ENCODE data around the gene HSD11B2. TPM values are rescaled to one million over a fixed set of nuclear protein-coding genes. Genes with fewer than 3 reads are reported as not detected.

HSD11B2 gene
- total and polyA plus RNA-seq, 10 of the 15 experiments (the other 5 are each of a cell fraction or from before 2014, with no cell fraction given): 0.09 to 0.34 (median 0.21) TPM; not detected in 2

DNA sequence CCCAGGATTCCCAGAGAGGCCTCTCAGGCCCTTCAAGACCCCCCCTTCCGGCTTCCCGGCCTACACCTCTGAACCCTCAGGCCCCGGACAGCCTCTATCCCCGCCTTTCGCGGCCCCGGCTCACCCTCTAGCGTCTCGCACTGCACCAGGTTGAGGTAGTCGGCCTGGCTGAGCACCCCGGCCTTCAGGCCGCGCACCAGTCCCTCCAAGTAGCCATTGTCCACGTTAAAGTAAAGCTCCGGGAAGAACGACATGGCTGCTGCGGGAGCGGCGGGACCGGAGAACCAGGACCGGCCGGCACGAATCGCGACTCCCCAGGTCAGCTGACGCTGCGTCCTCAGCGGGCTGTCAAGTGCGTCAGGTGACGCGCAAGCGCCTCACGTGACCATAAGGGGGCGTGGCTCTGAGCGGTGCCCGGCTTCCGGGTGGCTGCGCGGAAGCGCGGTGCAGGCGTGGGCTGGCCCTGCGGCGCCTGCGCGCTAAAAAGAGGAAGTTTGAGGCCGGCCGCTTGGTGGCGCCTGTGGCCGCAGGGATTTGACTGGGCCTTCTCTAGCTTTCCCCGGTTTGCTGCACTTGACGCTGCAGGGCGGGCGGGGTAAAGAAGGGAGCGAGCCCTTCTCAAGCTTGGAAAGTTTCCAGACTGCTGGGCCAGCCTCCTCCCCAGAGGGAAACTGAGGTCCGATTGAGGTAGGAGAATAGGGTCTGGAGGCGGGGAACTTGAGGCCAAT lies 50.1 kb downstream of the HSD11B2 start, which contains the start of gene ATP6V0D1 (continued):
- TF ChIP-seq NFYB (IDR thresholded peaks at IDR 0.05; ENCODE audit: insufficient read depth, low read depth, low read length) (no peak), POLR2A (IDR thresholded peaks at IDR 0.05; ENCODE audit: low read depth, low read length) (peak; percentile 86), POU2F2 (IDR thresholded peaks at IDR 0.05; ENCODE audit: borderline replicate concordance, low read depth, low read length) (peak; percentile 36; the same call in 1 of the 3 replicates), BMI1 (IDR thresholded peaks at IDR 0.05; ENCODE audit: borderline replicate concordance) (no peak), RBBP5 (conservative IDR thresholded peaks at IDR 0.05) (no peak), STAT1 (conservative IDR thresholded peaks at IDR 0.05) (no peak), ATF7 (IDR thresholded peaks at IDR 0.05; ENCODE audit: low read depth) (0 out of 2 replicates have a peak, but pooled peaks have one; percentile 16), ETV6 (conservative IDR thresholded peaks at IDR 0.05 in 1 of 2, IDR thresholded peaks at IDR 0.05 in 1 of 2; ENCODE audit: borderline replicate concordance in 1 of 2, low read depth in 1 of 2) (no peak; a peak in 1 of 4 replicates), LARP7 (IDR thresholded peaks at IDR 0.05) (peak; percentile 42; the same call in 1 of the 2 replicates), NR2C2 (IDR thresholded peaks at IDR 0.05; ENCODE audit: borderline replicate concordance, control insufficient read depth, insufficient read length, low read depth) (no peak), SRF (IDR thresholded peaks at IDR 0.05; ENCODE audit: low read depth in 2 of 2, low read length in 2 of 2) (peak in 1 of 2 experiments; percentile 20; a peak in 1 of 4 replicates), EP300 (IDR thresholded peaks at IDR 0.05; ENCODE audit: borderline replicate concordance in 1 of 2, control insufficient read depth in 1 of 2, low read depth in 2 of 2, low read length in 2 of 2) (0 out of 4 replicates have a peak, but pooled peaks of 1 of the 2 experiments have one; percentile 13)
- TF ChIP-seq, protein P1, sequence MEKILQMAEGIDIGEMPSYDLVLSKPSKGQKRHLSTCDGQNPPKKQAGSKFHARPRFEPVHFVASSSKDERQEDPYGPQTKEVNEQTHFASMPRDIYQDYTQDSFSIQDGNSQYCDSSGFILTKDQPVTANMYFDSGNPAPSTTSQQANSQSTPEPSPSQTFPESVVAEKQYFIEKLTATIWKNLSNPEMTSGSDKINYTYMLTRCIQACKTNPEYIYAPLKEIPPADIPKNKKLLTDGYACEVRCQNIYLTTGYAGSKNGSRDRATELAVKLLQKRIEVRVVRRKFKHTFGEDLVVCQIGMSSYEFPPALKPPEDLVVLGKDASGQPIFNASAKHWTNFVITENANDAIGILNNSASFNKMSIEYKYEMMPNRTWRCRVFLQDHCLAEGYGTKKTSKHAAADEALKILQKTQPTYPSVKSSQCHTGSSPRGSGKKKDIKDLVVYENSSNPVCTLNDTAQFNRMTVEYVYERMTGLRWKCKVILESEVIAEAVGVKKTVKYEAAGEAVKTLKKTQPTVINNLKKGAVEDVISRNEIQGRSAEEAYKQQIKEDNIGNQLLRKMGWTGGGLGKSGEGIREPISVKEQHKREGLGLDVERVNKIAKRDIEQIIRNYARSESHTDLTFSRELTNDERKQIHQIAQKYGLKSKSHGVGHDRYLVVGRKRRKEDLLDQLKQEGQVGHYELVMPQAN (conservative IDR thresholded peaks at IDR 0.05): peak; percentile 99
- TF ChIP-seq, protein P2, sequence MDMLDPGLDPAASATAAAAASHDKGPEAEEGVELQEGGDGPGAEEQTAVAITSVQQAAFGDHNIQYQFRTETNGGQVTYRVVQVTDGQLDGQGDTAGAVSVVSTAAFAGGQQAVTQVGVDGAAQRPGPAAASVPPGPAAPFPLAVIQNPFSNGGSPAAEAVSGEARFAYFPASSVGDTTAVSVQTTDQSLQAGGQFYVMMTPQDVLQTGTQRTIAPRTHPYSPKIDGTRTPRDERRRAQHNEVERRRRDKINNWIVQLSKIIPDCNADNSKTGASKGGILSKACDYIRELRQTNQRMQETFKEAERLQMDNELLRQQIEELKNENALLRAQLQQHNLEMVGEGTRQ (IDR thresholded peaks at IDR 0.05; ENCODE audit: borderline replicate concordance, low read depth, low read length): peak; percentile 100
- TF ChIP-seq, protein P3, sequence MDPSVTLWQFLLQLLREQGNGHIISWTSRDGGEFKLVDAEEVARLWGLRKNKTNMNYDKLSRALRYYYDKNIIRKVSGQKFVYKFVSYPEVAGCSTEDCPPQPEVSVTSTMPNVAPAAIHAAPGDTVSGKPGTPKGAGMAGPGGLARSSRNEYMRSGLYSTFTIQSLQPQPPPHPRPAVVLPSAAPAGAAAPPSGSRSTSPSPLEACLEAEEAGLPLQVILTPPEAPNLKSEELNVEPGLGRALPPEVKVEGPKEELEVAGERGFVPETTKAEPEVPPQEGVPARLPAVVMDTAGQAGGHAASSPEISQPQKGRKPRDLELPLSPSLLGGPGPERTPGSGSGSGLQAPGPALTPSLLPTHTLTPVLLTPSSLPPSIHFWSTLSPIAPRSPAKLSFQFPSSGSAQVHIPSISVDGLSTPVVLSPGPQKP (IDR thresholded peaks at IDR 0.05; ENCODE audit: low read depth, low read length): peak; percentile 68; the same call in 1 of the 2 replicates
- TF ChIP-seq, protein P4, sequence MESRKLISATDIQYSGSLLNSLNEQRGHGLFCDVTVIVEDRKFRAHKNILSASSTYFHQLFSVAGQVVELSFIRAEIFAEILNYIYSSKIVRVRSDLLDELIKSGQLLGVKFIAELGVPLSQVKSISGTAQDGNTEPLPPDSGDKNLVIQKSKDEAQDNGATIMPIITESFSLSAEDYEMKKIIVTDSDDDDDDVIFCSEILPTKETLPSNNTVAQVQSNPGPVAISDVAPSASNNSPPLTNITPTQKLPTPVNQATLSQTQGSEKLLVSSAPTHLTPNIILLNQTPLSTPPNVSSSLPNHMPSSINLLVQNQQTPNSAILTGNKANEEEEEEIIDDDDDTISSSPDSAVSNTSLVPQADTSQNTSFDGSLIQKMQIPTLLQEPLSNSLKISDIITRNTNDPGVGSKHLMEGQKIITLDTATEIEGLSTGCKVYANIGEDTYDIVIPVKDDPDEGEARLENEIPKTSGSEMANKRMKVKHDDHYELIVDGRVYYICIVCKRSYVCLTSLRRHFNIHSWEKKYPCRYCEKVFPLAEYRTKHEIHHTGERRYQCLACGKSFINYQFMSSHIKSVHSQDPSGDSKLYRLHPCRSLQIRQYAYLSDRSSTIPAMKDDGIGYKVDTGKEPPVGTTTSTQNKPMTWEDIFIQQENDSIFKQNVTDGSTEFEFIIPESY (IDR thresholded peaks at IDR 0.05): no peak
- TF ChIP-seq, protein P5, sequence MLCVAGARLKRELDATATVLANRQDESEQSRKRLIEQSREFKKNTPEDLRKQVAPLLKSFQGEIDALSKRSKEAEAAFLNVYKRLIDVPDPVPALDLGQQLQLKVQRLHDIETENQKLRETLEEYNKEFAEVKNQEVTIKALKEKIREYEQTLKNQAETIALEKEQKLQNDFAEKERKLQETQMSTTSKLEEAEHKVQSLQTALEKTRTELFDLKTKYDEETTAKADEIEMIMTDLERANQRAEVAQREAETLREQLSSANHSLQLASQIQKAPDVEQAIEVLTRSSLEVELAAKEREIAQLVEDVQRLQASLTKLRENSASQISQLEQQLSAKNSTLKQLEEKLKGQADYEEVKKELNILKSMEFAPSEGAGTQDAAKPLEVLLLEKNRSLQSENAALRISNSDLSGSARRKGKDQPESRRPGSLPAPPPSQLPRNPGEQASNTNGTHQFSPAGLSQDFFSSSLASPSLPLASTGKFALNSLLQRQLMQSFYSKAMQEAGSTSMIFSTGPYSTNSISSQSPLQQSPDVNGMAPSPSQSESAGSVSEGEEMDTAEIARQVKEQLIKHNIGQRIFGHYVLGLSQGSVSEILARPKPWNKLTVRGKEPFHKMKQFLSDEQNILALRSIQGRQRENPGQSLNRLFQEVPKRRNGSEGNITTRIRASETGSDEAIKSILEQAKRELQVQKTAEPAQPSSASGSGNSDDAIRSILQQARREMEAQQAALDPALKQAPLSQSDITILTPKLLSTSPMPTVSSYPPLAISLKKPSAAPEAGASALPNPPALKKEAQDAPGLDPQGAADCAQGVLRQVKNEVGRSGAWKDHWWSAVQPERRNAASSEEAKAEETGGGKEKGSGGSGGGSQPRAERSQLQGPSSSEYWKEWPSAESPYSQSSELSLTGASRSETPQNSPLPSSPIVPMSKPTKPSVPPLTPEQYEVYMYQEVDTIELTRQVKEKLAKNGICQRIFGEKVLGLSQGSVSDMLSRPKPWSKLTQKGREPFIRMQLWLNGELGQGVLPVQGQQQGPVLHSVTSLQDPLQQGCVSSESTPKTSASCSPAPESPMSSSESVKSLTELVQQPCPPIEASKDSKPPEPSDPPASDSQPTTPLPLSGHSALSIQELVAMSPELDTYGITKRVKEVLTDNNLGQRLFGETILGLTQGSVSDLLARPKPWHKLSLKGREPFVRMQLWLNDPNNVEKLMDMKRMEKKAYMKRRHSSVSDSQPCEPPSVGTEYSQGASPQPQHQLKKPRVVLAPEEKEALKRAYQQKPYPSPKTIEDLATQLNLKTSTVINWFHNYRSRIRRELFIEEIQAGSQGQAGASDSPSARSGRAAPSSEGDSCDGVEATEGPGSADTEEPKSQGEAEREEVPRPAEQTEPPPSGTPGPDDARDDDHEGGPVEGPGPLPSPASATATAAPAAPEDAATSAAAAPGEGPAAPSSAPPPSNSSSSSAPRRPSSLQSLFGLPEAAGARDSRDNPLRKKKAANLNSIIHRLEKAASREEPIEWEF (IDR thresholded peaks at IDR 0.05; ENCODE audit: insufficient replicate concordance, low read depth, low read length): no peak
